GM23338 (cell line): Measurements from ENCODE around the gene OGN.

ENCODE experiments used
- CREB1 ChIP-seq: fragments of 250-450 bp; sonication (Bioruptor Pico); IDR thresholded peaks from 2 replicates; pipeline ENCODE4 v1.5.0; 2020; ENCODE audit warnings: low read depth, mild to moderate bottlenecking, moderate library complexity
- CTCF ChIP-seq, 2 experiments: fragments of 200-600 bp in 1 of 2; sonication (generic) in 1 of 2; conservative IDR thresholded peaks; 2 replicates each; pipeline versions ENCODE4 v1.5.1 to v1.6.1; 2016 to 2017; ENCODE audit warnings: antibody characterized with exemption in 2 of 2, low read depth in 2 of 2, mild to moderate bottlenecking in 2 of 2, moderate library complexity in 1 of 2
- EZH2 ChIP-seq: fragments of 200-600 bp; sonication (generic); IDR thresholded peaks from one replicate; pipeline ENCODE4 v1.8.0; 2017; ENCODE audit warnings: antibody characterized with exemption, mild to moderate bottlenecking, low read depth; ENCODE audit not compliant: unreplicated experiment
- EZH2phosphoT487 ChIP-seq: fragments of 200-600 bp; sonication (generic); IDR thresholded peaks from one replicate; pipeline ENCODE4 v1.8.1; 2018; ENCODE audit warnings: antibody characterized with exemption; ENCODE audit not compliant: unreplicated experiment
- JUNB ChIP-seq: IDR thresholded peaks from one replicate; pipeline ENCODE4 v1.6.1; 2016; ENCODE audit warnings: antibody characterized with exemption; ENCODE audit not compliant: unreplicated experiment
- POLR2AphosphoS5 ChIP-seq: IDR thresholded peaks from 2 replicates; pipeline ENCODE4 v1.6.1; 2016; ENCODE audit warnings: antibody characterized with exemption, low read depth
- REST ChIP-seq: IDR thresholded peaks from one replicate; pipeline ENCODE4 v1.6.1; 2018; ENCODE audit warnings: antibody characterized with exemption; ENCODE audit not compliant: unreplicated experiment
- STAT1 ChIP-seq: IDR thresholded peaks from one replicate; pipeline ENCODE4 v1.6.1; 2016; ENCODE audit warnings: antibody characterized with exemption; ENCODE audit not compliant: unreplicated experiment
- ZNF114 ChIP-seq: fragments of 250-450 bp; sonication (Bioruptor Pico); IDR thresholded peaks from 2 replicates; pipeline ENCODE4 v1.5.0; 2020; ENCODE audit warnings: mild to moderate bottlenecking, moderate library complexity

GRCh38 chr9:92360083-92360482 is 44.3 kb downstream of the OGN start:
- TF ChIP-seq EZH2phosphoT487 (no peak), CTCF (conservative IDR thresholded peaks at IDR 0.05; ENCODE audit: low read depth in 2 of 2) (no peak), EZH2 (no peak), POLR2AphosphoS5 (no peak), REST (no peak), CREB1 (CRISPR knock-in tag) (no peak), STAT1 (no peak), JUNB (no peak), ZNF114 (CRISPR knock-in tag) (no peak)
